ENCODE data around the gene LRRC1.

DNA sequence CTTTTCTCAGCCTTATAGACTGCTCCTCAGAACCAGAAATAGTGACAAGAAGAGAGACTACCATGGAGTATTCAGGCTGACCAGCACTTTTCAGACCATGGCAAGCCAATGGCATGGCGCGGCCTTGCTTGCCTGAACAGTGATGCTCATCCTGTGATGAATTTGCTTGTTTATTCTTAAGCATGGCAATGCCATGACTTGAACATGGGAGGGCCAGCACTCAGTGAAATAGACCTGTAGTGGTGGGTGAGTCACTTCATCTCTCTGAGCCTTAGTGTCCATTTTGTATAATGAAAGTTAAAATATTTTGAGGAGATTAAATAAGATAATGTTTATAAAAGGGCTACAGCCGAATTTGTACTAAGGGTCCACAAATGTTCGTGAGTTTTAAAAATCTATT is 79.1 kb downstream of the LRRC1 start:
- no peak for TF ChIP-seq EZH2 (IDR thresholded peaks at IDR 0.05)
- TF ChIP-seq POLR2AphosphoS5 (IDR thresholded peaks at IDR 0.05; ENCODE audit: borderline replicate concordance, low read depth, low read length), result no peak
- no peak for TF ChIP-seq FOXP2 (optimal IDR thresholded peaks at IDR 0.05; ENCODE audit: control extremely low read depth, extremely low read length, insufficient read depth)

Data from SK-N-MC (cell line).